ENCODE measurements around the gene CFDP1.
A peak's percentile ranks its signal among the peaks of the same experiment; 100 is the strongest.

Gene CFDP1

GRCh38 chr16:75382611-75383010, 50.7 kb downstream of the CFDP1 start:
- DNase-seq (ENCODE audit: low read depth), result no peak
- no peak overlapping the region for H3K4me3 ChIP-seq (ENCODE audit: low read depth, low read length)
- TF ChIP-seq CTCF (IDR thresholded peaks at IDR 0.05; ENCODE audit: low read depth, low read length) (no peak), POLR2A (IDR thresholded peaks at IDR 0.05; ENCODE audit: extremely low read depth, insufficient read length) (no peak), MAX (IDR thresholded peaks at IDR 0.05; ENCODE audit: low read depth, low read length) (no peak), MYC (IDR thresholded peaks at IDR 0.05; ENCODE audit: low read depth, low read length) (no peak)

GRCh38 chr16:75380870-75381269, 52.4 kb downstream of the CFDP1 start:
- DNase-seq (ENCODE audit: low read depth), result no peak
- no peak overlapping the region for H3K4me3 ChIP-seq (ENCODE audit: low read depth, low read length)
- TF ChIP-seq MYC (IDR thresholded peaks at IDR 0.05; ENCODE audit: low read depth, low read length), result no peak
- TF ChIP-seq CTCF (IDR thresholded peaks at IDR 0.05; ENCODE audit: low read depth, low read length), result no peak
- no peak for TF ChIP-seq MAX (IDR thresholded peaks at IDR 0.05; ENCODE audit: low read depth, low read length)
- TF ChIP-seq POLR2A (IDR thresholded peaks at IDR 0.05; ENCODE audit: extremely low read depth, insufficient read length), result no peak

GRCh38 chr16:75379911-75380847, 53.1 kb downstream of the CFDP1 start:
- TF ChIP-seq MAX (IDR thresholded peaks at IDR 0.05; ENCODE audit: low read depth, low read length) (peak; percentile 91), POLR2A (IDR thresholded peaks at IDR 0.05; ENCODE audit: extremely low read depth, insufficient read length) (no peak), CTCF (IDR thresholded peaks at IDR 0.05; ENCODE audit: low read depth, low read length) (no peak), MYC (IDR thresholded peaks at IDR 0.05; ENCODE audit: low read depth, low read length) (peak; percentile 88)

GRCh38 chr16:75379339-75379738, 54.0 kb downstream of the CFDP1 start:
- no peak overlapping the region for H3K4me3 ChIP-seq (ENCODE audit: low read depth, low read length)
- TF ChIP-seq POLR2A (IDR thresholded peaks at IDR 0.05; ENCODE audit: extremely low read depth, insufficient read length) (no peak), MAX (IDR thresholded peaks at IDR 0.05; ENCODE audit: low read depth, low read length) (no peak), CTCF (IDR thresholded peaks at IDR 0.05; ENCODE audit: low read depth, low read length) (no peak)
- no peak for DNase-seq (ENCODE audit: low read depth)

More at GRCh38 chr16:75379911-75380847, 53.1 kb downstream of the CFDP1 start:
- no peak overlapping the region for H3K4me3 ChIP-seq (ENCODE audit: low read depth, low read length)
- peak; percentile 84 for DNase-seq (ENCODE audit: low read depth)

- TF ChIP-seq MYC (IDR thresholded peaks at IDR 0.05; ENCODE audit: low read depth, low read length) (no peak), CTCF (IDR thresholded peaks at IDR 0.05; ENCODE audit: low read depth, low read length) (no peak), POLR2A (IDR thresholded peaks at IDR 0.05; ENCODE audit: extremely low read depth, insufficient read length) (no peak), MAX (IDR thresholded peaks at IDR 0.05; ENCODE audit: low read depth, low read length) (no peak)
- DNase-seq (ENCODE audit: low read depth), result no peak
- H3K4me3 ChIP-seq (ENCODE audit: low read depth, low read length), result no peak overlapping the region
Measured at GRCh38 chr16:75378616-75379015, 54.7 kb downstream of the CFDP1 start.
